GM12892 (cell line): ENCODE measurements around the gene BABAM2.

Source experiments
- POLR2A ChIP-seq: IDR thresholded peaks from 2 replicates; pipeline ENCODE4 v1.6.1; 2011; ENCODE audit warnings: low read depth, low read length, control low read depth
- POLR2AphosphoS5 ChIP-seq: IDR thresholded peaks from 2 replicates; pipeline ENCODE4 v1.6.1; 2011; ENCODE audit warnings: low read depth, low read length, control low read depth

- no peak for TF ChIP-seq POLR2AphosphoS5
- TF ChIP-seq POLR2A, result no peak
Observed at GRCh38 chr2:27955384-27956161, 65.0 kb downstream of the BABAM2 start.
